ENCODE results near the gene SLC2A1.

DNA sequence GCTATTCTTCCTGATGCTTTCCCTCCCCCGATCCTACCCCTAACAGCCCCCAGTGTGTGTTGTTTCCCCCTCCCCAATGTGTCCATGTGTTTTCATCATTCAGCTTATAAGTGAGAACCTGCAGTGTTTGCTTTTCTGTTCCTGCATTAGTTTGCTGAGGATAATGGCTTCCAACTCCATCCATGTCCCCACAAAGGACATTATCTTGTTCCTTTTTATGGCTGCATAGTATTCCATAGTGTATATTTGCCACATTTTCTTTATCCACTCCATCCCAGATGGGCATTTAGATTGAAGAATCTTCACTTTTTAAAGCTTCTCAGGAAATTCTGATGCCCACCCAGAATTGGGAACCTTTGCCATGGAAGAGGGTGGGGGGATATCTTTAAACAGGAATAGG lies 19.0 kb upstream of the SLC2A1 start:
- TF ChIP-seq, protein P1, sequence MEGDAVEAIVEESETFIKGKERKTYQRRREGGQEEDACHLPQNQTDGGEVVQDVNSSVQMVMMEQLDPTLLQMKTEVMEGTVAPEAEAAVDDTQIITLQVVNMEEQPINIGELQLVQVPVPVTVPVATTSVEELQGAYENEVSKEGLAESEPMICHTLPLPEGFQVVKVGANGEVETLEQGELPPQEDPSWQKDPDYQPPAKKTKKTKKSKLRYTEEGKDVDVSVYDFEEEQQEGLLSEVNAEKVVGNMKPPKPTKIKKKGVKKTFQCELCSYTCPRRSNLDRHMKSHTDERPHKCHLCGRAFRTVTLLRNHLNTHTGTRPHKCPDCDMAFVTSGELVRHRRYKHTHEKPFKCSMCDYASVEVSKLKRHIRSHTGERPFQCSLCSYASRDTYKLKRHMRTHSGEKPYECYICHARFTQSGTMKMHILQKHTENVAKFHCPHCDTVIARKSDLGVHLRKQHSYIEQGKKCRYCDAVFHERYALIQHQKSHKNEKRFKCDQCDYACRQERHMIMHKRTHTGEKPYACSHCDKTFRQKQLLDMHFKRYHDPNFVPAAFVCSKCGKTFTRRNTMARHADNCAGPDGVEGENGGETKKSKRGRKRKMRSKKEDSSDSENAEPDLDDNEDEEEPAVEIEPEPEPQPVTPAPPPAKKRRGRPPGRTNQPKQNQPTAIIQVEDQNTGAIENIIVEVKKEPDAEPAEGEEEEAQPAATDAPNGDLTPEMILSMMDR (IDR thresholded peaks at IDR 0.05; ENCODE audit: poor library complexity), result no peak
- TF ChIP-seq EZH2phosphoT487 (IDR thresholded peaks at IDR 0.05; ENCODE audit: low read depth, severe bottlenecking, unreplicated experiment), result no peak
